Neuronal stem cell (in vitro differentiated cells): Measurements from ENCODE around the gene HSDL1.

Experiments used
- DNase-seq: peaks from one replicate; pipeline ENCODE4 v3.0.0-alpha.2; 2013; ENCODE audit warnings: low spot score
- H2AFZ ChIP-seq: one replicate; pipeline ENCODE4 v1.6.1; 2013; ENCODE audit warnings: mild to moderate bottlenecking, low read length, inconsistent platforms
- H2AK5ac ChIP-seq: 2 replicates; pipeline ENCODE4 v1.6.1; 2013; ENCODE audit warnings: low read depth, mild to moderate bottlenecking, inconsistent platforms, low read length, moderate library complexity, mixed read lengths
- H2BK120ac ChIP-seq: 2 replicates; pipeline ENCODE4 v1.6.1; 2013; ENCODE audit warnings: low read depth, mild to moderate bottlenecking, inconsistent platforms, low read length, moderate library complexity, mixed read lengths
- H2BK12ac ChIP-seq: one replicate; pipeline ENCODE4 v1.6.1; 2013; ENCODE audit warnings: low read length, inconsistent platforms
- H2BK15ac ChIP-seq: 2 replicates; pipeline ENCODE4 v1.6.1; 2013; ENCODE audit warnings: mild to moderate bottlenecking, low read length, inconsistent platforms, mixed read lengths
- H2BK5ac ChIP-seq: one replicate; pipeline ENCODE4 v1.6.1; 2013; ENCODE audit warnings: inconsistent platforms, mild to moderate bottlenecking, low read length, moderate library complexity
- H3K14ac ChIP-seq: one replicate; pipeline ENCODE4 v1.6.1; 2013; ENCODE audit warnings: low read length, inconsistent platforms
- H3K18ac ChIP-seq: 2 replicates; pipeline ENCODE4 v1.6.1; 2013; ENCODE audit warnings: low read length, inconsistent platforms
- H3K23ac ChIP-seq: 2 replicates; pipeline ENCODE4 v1.6.1; 2013; ENCODE audit warnings: low read depth, mild to moderate bottlenecking, mixed read lengths, low read length, inconsistent platforms; ENCODE audit not compliant: poor library complexity
- H3K27ac ChIP-seq: replicated peaks from 3 replicates; pipeline ENCODE4 v1.5.1; 2013; ENCODE audit warnings: low read length, inconsistent platforms
- H3K27me3 ChIP-seq, 3 experiments: 2 replicates each; pipeline ENCODE4 v1.6.1; 2013; ENCODE audit warnings: low read length in 3 of 3, mild to moderate bottlenecking in 2 of 3, inconsistent platforms in 1 of 3, low read depth in 1 of 3, mixed read lengths in 1 of 3, moderate library complexity in 1 of 3; ENCODE audit not compliant: control insufficient read depth in 3 of 3, insufficient read depth in 3 of 3
- H3K36me3 ChIP-seq, 2 donors: replicated peaks in 1 of 2; 2 replicates each; pipeline ENCODE4 v1.6.1; 2013; ENCODE audit warnings: low read length in 2 of 2; ENCODE audit not compliant: control insufficient read depth in 2 of 2, insufficient read depth in 2 of 2
- H3K4ac ChIP-seq: 2 replicates; pipeline ENCODE4 v1.6.1; 2013; ENCODE audit warnings: inconsistent platforms, mild to moderate bottlenecking, low read length, moderate library complexity
- H3K4me1 ChIP-seq, 2 donors: 1 replicate in 1 of 2; 2 replicates in 1 of 2; pipeline ENCODE4 v1.6.1; 2013; ENCODE audit warnings: low read length in 2 of 2, low read depth in 1 of 2; ENCODE audit not compliant: control insufficient read depth in 2 of 2, insufficient read depth in 1 of 2
- H3K4me2 ChIP-seq: one replicate; pipeline ENCODE4 v1.6.1; 2013; ENCODE audit warnings: mild to moderate bottlenecking, low read length, inconsistent platforms; ENCODE audit not compliant: insufficient read depth, poor library complexity, severe bottlenecking
- H3K4me3 ChIP-seq, 2 donors: 2 replicates each; pipeline ENCODE4 v1.5.1; 2013; ENCODE audit warnings: low read length in 2 of 2, mild to moderate bottlenecking in 2 of 2, inconsistent platforms in 1 of 2, moderate library complexity in 1 of 2
- H3K79me1 ChIP-seq: one replicate; pipeline ENCODE4 v1.6.1; 2013; ENCODE audit warnings: low read depth, mild to moderate bottlenecking, inconsistent platforms, low read length, moderate library complexity
- H3K9ac ChIP-seq: one replicate; pipeline ENCODE4 v1.6.1; 2013; ENCODE audit warnings: mild to moderate bottlenecking, low read depth, low read length, inconsistent platforms; ENCODE audit not compliant: poor library complexity
- H3K9me3 ChIP-seq, 2 donors: replicated peaks in 1 of 2; 2 replicates each; pipeline versions ENCODE3 to v1.6.1; 2013; ENCODE audit warnings: low read length in 2 of 2, mild to moderate bottlenecking in 2 of 2, inconsistent platforms in 1 of 2, low read depth in 1 of 2, mixed read lengths in 1 of 2, moderate library complexity in 1 of 2; ENCODE audit not compliant: control insufficient read depth in 2 of 2, insufficient read depth in 1 of 2
- H4K8ac ChIP-seq: one replicate; pipeline ENCODE4 v1.6.1; 2013; ENCODE audit warnings: low read depth, mild to moderate bottlenecking, inconsistent platforms, low read length, moderate library complexity
- H4K91ac ChIP-seq: one replicate; pipeline ENCODE4 v1.6.1; 2013; ENCODE audit warnings: low read length, low read depth, mild to moderate bottlenecking, inconsistent platforms; ENCODE audit not compliant: poor library complexity
- WGBS, 2 donors: extraction: QIAGEN DNeasy Blood & Tissue Kit; methylation state at CpG; one replicate each; pipeline ENCODE4 v1.1.7; 2013; ENCODE audit warnings: missing lambda C conversion rate in 2 of 2, mixed read lengths in 1 of 2; ENCODE audit not compliant: insufficient read length in 2 of 2, insufficient replicate concordance in 1 of 2; ENCODE audit errors: extremely low coverage in 2 of 2; 5-methylcytosine and 5-hydroxymethylcytosine counted together

Gene HSDL1

GRCh38 chr16:84165746-84166145, 20.8 kb upstream of the HSDL1 start:
- Histone ChIP-seq H3K79me1 (no peaks in the 10 kb centered on the region), H2BK120ac (no peak overlapping the region), H3K4me1 (no peaks in the 10 kb centered on the region), H4K8ac (no peak overlapping the region), H3K18ac (no peak overlapping the region), H2AFZ (no peak overlapping the region), H3K9me3 (no peaks in the 10 kb centered on the region), H3K4me3 (no peak overlapping the region), H4K91ac (no peak overlapping the region), H3K9ac (no peak overlapping the region), H3K23ac (no peak overlapping the region), H2BK15ac (no peak overlapping the region), H2BK12ac (no peak overlapping the region), H3K4ac (no peak overlapping the region), H3K27ac (no peak overlapping the region), H3K36me3 (no peaks in the 10 kb centered on the region), H3K14ac (no peak overlapping the region), H2AK5ac (no peak overlapping the region), H3K27me3 (peaks cover 0 to 9% (median 0%) of the 10 kb centered on the region in 3 experiments), H3K4me2 (no peak overlapping the region), H2BK5ac (no peak overlapping the region)
- no CpG with 5 or more reads among the region's 7 CpGs for WGBS, 2 donors
- DNase-seq: no peak

- Histone ChIP-seq H4K8ac (no peak overlapping the region), H3K18ac (no peak overlapping the region), H4K91ac (no peak overlapping the region), H3K14ac (no peak overlapping the region), H3K9me3 (no peaks in the 10 kb centered on the region), H2BK12ac (no peak overlapping the region), H2AK5ac (no peak overlapping the region), H2AFZ (no peak overlapping the region), H3K4ac (no peak overlapping the region), H2BK5ac (no peak overlapping the region), H3K4me1 (no peaks in the 10 kb centered on the region), H3K4me3 (no peak overlapping the region), H3K4me2 (no peak overlapping the region), H3K27ac (no peak overlapping the region), H3K79me1 (no peaks in the 10 kb centered on the region), H2BK15ac (no peak overlapping the region), H3K36me3 (no peaks in the 10 kb centered on the region), H3K27me3 (peaks cover 0 to 34% (median 0%) of the 10 kb centered on the region in 3 experiments), H3K23ac (no peak overlapping the region), H3K9ac (no peak overlapping the region), H2BK120ac (no peak overlapping the region)
- WGBS, 2 donors: no CpG with 5 or more reads among the region's 3 CpGs
- DNase-seq: no peak
Measured at GRCh38 chr16:84161801-84162200, 16.8 kb upstream of the HSDL1 start.

GRCh38 chr16:84161037-84161436, 16.1 kb upstream of the HSDL1 start:
- Histone ChIP-seq H2BK15ac (no peak overlapping the region), H3K4ac (no peak overlapping the region), H4K91ac (no peak overlapping the region), H2BK5ac (no peak overlapping the region), H3K4me2 (no peak overlapping the region), H3K79me1 (no peaks in the 10 kb centered on the region), H3K18ac (no peak overlapping the region), H2BK120ac (no peak overlapping the region), H3K23ac (no peak overlapping the region), H4K8ac (no peak overlapping the region), H3K9me3 (no peaks in the 10 kb centered on the region), H3K14ac (no peak overlapping the region), H2AK5ac (no peak overlapping the region), H3K36me3 (no peaks in the 10 kb centered on the region), H3K9ac (no peak overlapping the region), H3K27me3 (peaks cover 0 to 34% (median 0%) of the 10 kb centered on the region in 3 experiments), H3K4me1 (no peaks in the 10 kb centered on the region), H3K4me3 (no peak overlapping the region), H2AFZ (peak overlapping the region; percentile 35), H2BK12ac (no peak overlapping the region), H3K27ac (no peak overlapping the region)
- DNase-seq: no peak
- no CpG with 5 or more reads among the region's 10 CpGs for WGBS, 2 donors

GRCh38 chr16:84159800-84160199, 14.8 kb upstream of the HSDL1 start:
- DNase-seq: no peak
- WGBS, 2 donors: no CpG with 5 or more reads among the region's 1 CpG

More at GRCh38 chr16:84159800-84160199, 14.8 kb upstream of the HSDL1 start:
- H4K91ac ChIP-seq: no peak overlapping the region
- no peak overlapping the region for H2BK12ac ChIP-seq
- H3K27me3 ChIP-seq: peaks cover 0 to 32% (median 0%) of the 10 kb centered on the region in 3 experiments
- no peak overlapping the region for H3K27ac ChIP-seq
- no peak overlapping the region for H2BK15ac ChIP-seq
- no peak overlapping the region for H3K23ac ChIP-seq
- H3K79me1 ChIP-seq: no peaks in the 10 kb centered on the region
- H3K4me3 ChIP-seq: no peak overlapping the region
- no peaks in the 10 kb centered on the region for H3K36me3 ChIP-seq
- H2BK120ac ChIP-seq: no peak overlapping the region
- no peak overlapping the region for H2AFZ ChIP-seq
- no peak overlapping the region for H3K9ac ChIP-seq
- no peak overlapping the region for H3K4ac ChIP-seq
- H3K4me1 ChIP-seq: no peaks in the 10 kb centered on the region
- no peak overlapping the region for H2BK5ac ChIP-seq
- H2AK5ac ChIP-seq: no peak overlapping the region
- no peak overlapping the region for H3K18ac ChIP-seq
- H3K14ac ChIP-seq: no peak overlapping the region
- H3K9me3 ChIP-seq: no peaks in the 10 kb centered on the region
- H4K8ac ChIP-seq: no peak overlapping the region
- H3K4me2 ChIP-seq: no peak overlapping the region
